ENCODE measurements around the gene ASB4. TPM values are rescaled to one million over a fixed set of nuclear protein-coding genes. Genes with fewer than 3 reads are reported as not detected.

The ASB4 gene, protein sequence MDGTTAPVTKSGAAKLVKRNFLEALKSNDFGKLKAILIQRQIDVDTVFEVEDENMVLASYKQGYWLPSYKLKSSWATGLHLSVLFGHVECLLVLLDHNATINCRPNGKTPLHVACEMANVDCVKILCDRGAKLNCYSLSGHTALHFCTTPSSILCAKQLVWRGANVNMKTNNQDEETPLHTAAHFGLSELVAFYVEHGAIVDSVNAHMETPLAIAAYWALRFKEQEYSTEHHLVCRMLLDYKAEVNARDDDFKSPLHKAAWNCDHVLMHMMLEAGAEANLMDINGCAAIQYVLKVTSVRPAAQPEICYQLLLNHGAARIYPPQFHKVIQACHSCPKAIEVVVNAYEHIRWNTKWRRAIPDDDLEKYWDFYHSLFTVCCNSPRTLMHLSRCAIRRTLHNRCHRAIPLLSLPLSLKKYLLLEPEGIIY
- total RNA-seq = not detected in 2 replicates

DNA sequence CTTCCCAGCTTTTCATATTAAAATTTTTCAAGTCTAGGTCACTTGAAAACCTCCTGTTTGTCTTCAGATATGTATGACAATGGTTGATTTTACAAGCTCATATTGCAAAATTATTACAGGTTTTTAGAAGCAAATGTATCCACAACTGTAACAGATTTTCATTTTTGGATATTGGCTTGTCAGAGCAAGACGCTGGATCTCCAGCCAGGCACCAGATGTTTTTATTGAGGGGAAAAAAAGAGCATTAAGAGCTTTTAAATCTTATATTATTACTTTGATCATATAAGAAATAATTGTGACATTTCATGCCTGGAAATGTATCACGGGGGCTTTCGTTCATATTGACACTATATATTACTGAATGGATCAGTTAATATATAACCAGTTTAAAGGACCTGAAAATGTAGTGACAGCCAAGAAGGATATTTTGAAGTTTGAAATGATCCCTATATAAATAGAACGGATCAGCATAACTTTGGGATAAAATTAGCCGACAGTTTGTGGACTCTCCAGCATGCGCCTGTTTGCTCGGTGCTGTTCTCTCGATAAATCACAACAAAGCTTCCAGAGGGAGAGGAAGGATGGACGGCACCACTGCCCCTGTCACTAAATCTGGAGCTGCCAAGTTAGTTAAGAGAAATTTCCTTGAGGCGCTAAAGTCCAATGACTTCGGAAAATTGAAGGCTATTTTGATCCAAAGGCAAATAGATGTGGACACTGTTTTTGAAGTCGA is at the start of gene ASB4:
Gene ASB4, plus strand, starts transcription at position 553 of the 733 bp plus-strand sequence. Its CDS starts 29 bp downstream, at position 582.

Other genes starting within 250 kb of the ASB4 start
- gene PON1, start 161.4 kb upstream of the ASB4 start, total RNA-seq = not detected in 2 replicates
- gene PON3, start 89.6 kb upstream of the ASB4 start, total RNA-seq = 0.06 TPM in 1 of 2 replicates, not detected in the other
- 46.8 and 57.0 TPM in 2 replicates for gene PON2, start 50.9 kb upstream of the ASB4 start, total RNA-seq
- 3.2 and 59.5 TPM in 2 replicates for gene PDK4, start 110.6 kb downstream of the ASB4 start, total RNA-seq

All from aortic smooth muscle cell (primary cell).